ENCODE results near the gene NXPE2. TPM values are rescaled to one million over a fixed set of nuclear protein-coding genes. Genes with fewer than 3 reads are reported as not detected.

Gene NXPE2
- total and polyA plus RNA-seq, 2 of the 8 experiments (the other 6 are each of a cell fraction or from before 2014, with no cell fraction given), result not detected

DNA sequence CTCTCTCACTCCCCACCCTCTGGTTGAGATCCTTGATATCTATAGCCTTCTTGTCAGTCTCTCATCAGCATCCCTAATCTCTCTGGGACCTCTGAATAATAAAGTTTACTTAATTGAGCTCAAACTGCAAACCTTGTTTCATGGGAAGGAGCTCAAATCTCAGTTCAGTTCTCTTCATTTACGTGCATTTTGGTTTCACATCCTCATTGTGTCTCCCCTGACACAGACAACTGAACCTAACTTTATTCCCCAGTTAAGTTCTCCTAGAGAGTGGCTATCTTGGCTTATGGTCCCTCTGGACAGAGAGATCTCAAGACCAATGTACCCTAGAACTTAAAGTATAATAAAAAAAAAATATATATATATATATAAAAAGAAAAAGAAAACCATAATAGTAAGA lies 47.3 kb downstream of the NXPE2 start:
- ChIA-PET POLR2A (ENCODE audit: partially characterized antibody) (no interaction called here), CTCF (ENCODE audit: partially characterized antibody) (interaction anchor here (1.0 to 1.3 kb wide), 2 partner anchors 13 to 35 kb away, joined by 3 to 4 read pairs; no protein-coding TSS in a partner anchor)
- Histone ChIP-seq H2BK20ac (ENCODE audit: low read length) (no peak overlapping the region), H2AFZ (ENCODE audit: low read length) (no peak overlapping the region), H3K23ac (ENCODE audit: insufficient read length) (no peak overlapping the region), H3K79me2 (ENCODE audit: control insufficient read depth in 1 of 2, insufficient read depth in 2 of 2, low read length in 2 of 2) (no peaks in the 10 kb centered on the region), H4K5ac (ENCODE audit: insufficient read length, low read depth, low read length) (no peak overlapping the region), H2AK5ac (ENCODE audit: low read depth, low read length) (no peak overlapping the region), H3K9me3 (ENCODE audit: insufficient read depth in 2 of 2, low read depth in 1 of 2, low read length in 1 of 2) (0 out of 4 replicates have a peak, but pooled peaks cover 0 to 2% of the 10 kb centered on the region in 2 experiments), H3K4ac (replicated peaks; ENCODE audit: insufficient read length, low read depth, low read length) (no peak overlapping the region), H2BK15ac (ENCODE audit: low read length) (no peak overlapping the region), H3K9ac (replicated peaks in 1 of 4; ENCODE audit: extremely low read depth in 1 of 4, low read depth in 3 of 4, low read length in 3 of 4) (no peak overlapping the region), H3K36me3 (ENCODE audit: control insufficient read depth in 2 of 4, insufficient read depth in 4 of 4, low read length in 3 of 4) (no peaks in the 10 kb centered on the region), H3K27me3 (replicated peaks in 1 of 4; ENCODE audit: control insufficient read depth in 3 of 4, extremely low read depth in 1 of 4, insufficient read depth in 3 of 4, low read length in 3 of 4) (no peaks in the 10 kb centered on the region), H2BK12ac (ENCODE audit: low read depth, low read length) (no peak overlapping the region), H3K79me1 (ENCODE audit: low read depth, low read length) (no peaks in the 10 kb centered on the region), H3K56ac (replicated peaks; ENCODE audit: insufficient read length, low read depth, low read length) (no peak overlapping the region), H2BK5ac (ENCODE audit: low read depth, low read length) (no peak overlapping the region), H3K23me2 (ENCODE audit: low read depth, low read length) (no peaks in the 10 kb centered on the region), H3K18ac (ENCODE audit: extremely low read depth, low read length) (no peak overlapping the region), H3K4me1 (replicated peaks in 1 of 4; ENCODE audit: control insufficient read depth in 3 of 4, insufficient read depth in 4 of 4, low read length in 3 of 4) (no peaks in the 10 kb centered on the region), H3K27ac (ENCODE audit: low read depth, low read length) (no peak overlapping the region), H3K4me3 (ENCODE audit: extremely low read depth in 1 of 4, insufficient read depth in 2 of 4, low read depth in 3 of 4, low read length in 4 of 4) (no peak overlapping the region), H3K4me2 (ENCODE audit: insufficient read depth in 1 of 2, low read depth in 2 of 2, low read length in 2 of 2) (no peak overlapping the region), H4K8ac (ENCODE audit: extremely low read depth, insufficient read depth, low read length) (no peak overlapping the region), H4K20me1 (replicated peaks in 1 of 2; ENCODE audit: control insufficient read depth in 1 of 2, insufficient read depth in 2 of 2, low read length in 2 of 2) (no peaks in the 10 kb centered on the region), H3K14ac (ENCODE audit: insufficient read length) (no peak overlapping the region), H4K91ac (replicated peaks; ENCODE audit: insufficient read length, low read length) (no peak overlapping the region), H2BK120ac (replicated peaks; ENCODE audit: low read depth, low read length) (no peak overlapping the region)
- TF ChIP-seq, protein P1, sequence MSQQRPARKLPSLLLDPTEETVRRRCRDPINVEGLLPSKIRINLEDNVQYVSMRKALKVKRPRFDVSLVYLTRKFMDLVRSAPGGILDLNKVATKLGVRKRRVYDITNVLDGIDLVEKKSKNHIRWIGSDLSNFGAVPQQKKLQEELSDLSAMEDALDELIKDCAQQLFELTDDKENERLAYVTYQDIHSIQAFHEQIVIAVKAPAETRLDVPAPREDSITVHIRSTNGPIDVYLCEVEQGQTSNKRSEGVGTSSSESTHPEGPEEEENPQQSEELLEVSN (IDR thresholded peaks at IDR 0.05), result no peak
- TF ChIP-seq SUZ12 (IDR thresholded peaks at IDR 0.05; ENCODE audit: low read length), result no peak
- TF ChIP-seq POU5F1 (IDR thresholded peaks at IDR 0.05; ENCODE audit: low read depth, low read length), result no peak
- no peak for TF ChIP-seq MAFK (IDR thresholded peaks at IDR 0.05; ENCODE audit: low read depth, low read length)
- TF ChIP-seq RAD21 (IDR thresholded peaks at IDR 0.05 in 1 of 2, conservative IDR thresholded peaks at IDR 0.05 in 1 of 2; ENCODE audit: low read depth in 2 of 2, low read length in 2 of 2), result no peak
- no peak for TF ChIP-seq EZH2 (IDR thresholded peaks at IDR 0.05; ENCODE audit: low read depth, low read length, severe bottlenecking)
- no peak for TF ChIP-seq BACH1 (IDR thresholded peaks at IDR 0.05; ENCODE audit: low read length)
- TF ChIP-seq POLR2AphosphoS5 (IDR thresholded peaks at IDR 0.05; ENCODE audit: low read depth, low read length), result no peak
- no peak for DNase-seq (ENCODE audit: low read depth in 1 of 2, low spot score in 2 of 2)
- no peak for FAIRE-seq
- WGBS, 2 experiments (ENCODE audit: extremely low coverage in 1 of 2, insufficient coverage in 1 of 2, insufficient read length in 1 of 2, insufficient replicate concordance in 2 of 2, low coverage in 1 of 2, low lambda C conversion rate in 2 of 2, missing lambda C conversion rate in 1 of 2), result 100% methylated on average over 1 of the region's 1 CpG; no CpG with 5 or more reads in 1 of the 2 experiments
